Colonic mucosa (tissue), 4 donors: ENCODE data around the gene CALML5. TPM values are rescaled to one million over a fixed set of nuclear protein-coding genes. Genes with fewer than 3 reads are reported as not detected.

Experiments used
- DNase-seq: peaks from one replicate; pipeline ENCODE4 v3.0.0-alpha.2; 2020
- H3K27ac ChIP-seq: fragments of 200-600 bp; one replicate; pipeline ENCODE4 v1.8.0; 2021
- H3K27me3 ChIP-seq: fragments of 200-600 bp; one replicate; pipeline ENCODE4 v1.8.0; 2021
- H3K36me3 ChIP-seq: fragments of 200-600 bp; one replicate; pipeline ENCODE4 v1.8.0; 2021
- H3K4me1 ChIP-seq: fragments of 200-600 bp; one replicate; pipeline ENCODE4 v1.8.0; 2021; ENCODE audit warnings: mild to moderate bottlenecking
- H3K4me3 ChIP-seq: fragments of 200-600 bp; one replicate; pipeline ENCODE4 v1.8.0; 2021
- H3K9ac ChIP-seq, 2 donors: one replicate each; pipeline ENCODE4 v1.7.0; 2013; ENCODE audit warnings: control low read depth in 2 of 2, low read depth in 2 of 2, low read length in 2 of 2
- H3K9me3 ChIP-seq: fragments of 200-600 bp; one replicate; pipeline ENCODE4 v1.8.0; 2021
- CTCF ChIP-seq: fragments of 200-600 bp; IDR thresholded peaks from one replicate; pipeline ENCODE4 v1.8.0; 2022; ENCODE audit warnings: antibody characterized with exemption, mild to moderate bottlenecking
- intact Hi-C: fragments of 100-400 bp; cut with DNase I; formaldehyde crosslinking; loops from one replicate; pipeline ENCODE4 v1.14.1; 2022
- total RNA-seq, 2 donors: library from RNA; stranded (reverse); fragmentation: NEBNext Ultra II Directional in 1 of 2; extraction: Animal tissue kit (Norgen Biotek cat#: 25700) in 1 of 2; gene quantifications; one replicate each; pipeline ENCODE4 v1.2.1, GENCODE V29; 2021
- donor health status: healthy.
- donor health status: DM: no; HTN: no; CAD: no.
- donor health status: DM: no; HTN: no; CAD: no.

Gene CALML5
- total RNA-seq, 2 donors from 2014 or later, result not detected

GRCh38 chr10:5506751-5507648 is 7.6 kb upstream of the CALML5 start:
- intact Hi-C loops, result no loop called here
- H3K9ac ChIP-seq, result no peak overlapping the region
- no peaks in the 10 kb centered on the region for H3K36me3 ChIP-seq
- no peaks in the 10 kb centered on the region for H3K4me1 ChIP-seq
- H3K9me3 ChIP-seq, result no peaks in the 10 kb centered on the region
- no peak for TF ChIP-seq CTCF
- H3K27me3 ChIP-seq, result no peaks in the 10 kb centered on the region
- no peak overlapping the region for H3K4me3 ChIP-seq
- DNase-seq, result no peak
- H3K27ac ChIP-seq, result no peak overlapping the region

- no peak overlapping the region for H3K4me3 ChIP-seq
- no peak for TF ChIP-seq CTCF
- no peak overlapping the region for H3K9ac ChIP-seq
- H3K36me3 ChIP-seq, result no peaks in the 10 kb centered on the region
- H3K27ac ChIP-seq, result no peak overlapping the region
- intact Hi-C loops, result no loop called here
- DNase-seq, result no peak
- H3K4me1 ChIP-seq, result no peaks in the 10 kb centered on the region
- no peaks in the 10 kb centered on the region for H3K9me3 ChIP-seq
- no peaks in the 10 kb centered on the region for H3K27me3 ChIP-seq
Observed at GRCh38 chr10:5506246-5506645, 6.9 kb upstream of the CALML5 start.

GRCh38 chr10:5504146-5505072 is 5.0 kb upstream of the CALML5 start:
- H3K27ac ChIP-seq, result no peak overlapping the region

GRCh38 chr10:5503477-5503835 is 4.1 kb upstream of the CALML5 start:
- no peak for TF ChIP-seq CTCF
- intact Hi-C loops, result no loop called here
- H3K4me3 ChIP-seq, result no peak overlapping the region
- no peaks in the 10 kb centered on the region for H3K9me3 ChIP-seq
- peak; percentile 87 for DNase-seq
- no peaks in the 10 kb centered on the region for H3K27me3 ChIP-seq
- no peaks in the 10 kb centered on the region for H3K36me3 ChIP-seq
- no peaks in the 10 kb centered on the region for H3K4me1 ChIP-seq
- no peak overlapping the region for H3K27ac ChIP-seq
- peak overlapping the region in 1 of 2 donors; percentile 78 for H3K9ac ChIP-seq

More at GRCh38 chr10:5504146-5505072, 5.0 kb upstream of the CALML5 start:
- H3K4me3 ChIP-seq, result no peak overlapping the region
- peak overlapping the region in 1 of 2 donors; percentile 78 for H3K9ac ChIP-seq
- no peaks in the 10 kb centered on the region for H3K9me3 ChIP-seq
- no peaks in the 10 kb centered on the region for H3K4me1 ChIP-seq
- no peak for TF ChIP-seq CTCF
- no peaks in the 10 kb centered on the region for H3K36me3 ChIP-seq
- H3K27me3 ChIP-seq, result no peaks in the 10 kb centered on the region
- intact Hi-C loops, result no loop called here
- DNase-seq, result peak; percentile 52
